WTC11 (cell line): ENCODE results near the gene C17orf78.

Experiments used
- ATF2 ChIP-seq: sonication (generic); formaldehyde crosslinking; IDR thresholded peaks from 2 replicates; pipeline ENCODE4 v1.8.1; 2022; ENCODE audit warnings: low read depth, missing genetic modification reagents, borderline replicate concordance
- CTCF ChIP-seq: fragments of 200-600 bp; IDR thresholded peaks from 2 replicates; pipeline ENCODE4 v1.8.0; 2022; ENCODE audit warnings: antibody characterized with exemption
- ELF4 ChIP-seq: sonication (generic); formaldehyde crosslinking; IDR thresholded peaks from 2 replicates; pipeline ENCODE4 v1.8.1; 2022; ENCODE audit warnings: low read depth, mild to moderate bottlenecking, moderate library complexity, missing genetic modification reagents
- NR1H2 ChIP-seq: sonication (generic); formaldehyde crosslinking; IDR thresholded peaks from 2 replicates; pipeline ENCODE4 v1.9.0; 2021; ENCODE audit warnings: mild to moderate bottlenecking, moderate library complexity, missing genetic modification reagents
- SP1 ChIP-seq: sonication (generic); formaldehyde crosslinking; conservative IDR thresholded peaks from 2 replicates; pipeline ENCODE4 v1.8.1; 2022; ENCODE audit warnings: missing genetic modification reagents
- USF1 ChIP-seq: sonication (generic); formaldehyde crosslinking; IDR thresholded peaks from 2 replicates; pipeline ENCODE4 v1.8.0; 2022; ENCODE audit warnings: mild to moderate bottlenecking, missing genetic modification reagents

- TF ChIP-seq NR1H2 (CRISPR knock-in tag): no peak
- no peak for TF ChIP-seq CTCF
- TF ChIP-seq SP1 (CRISPR knock-in tag): no peak
- no peak for TF ChIP-seq USF1
- no peak for TF ChIP-seq ATF2
- no peak for TF ChIP-seq ELF4 (CRISPR knock-in tag)
Observed at GRCh38 chr17:37340804-37341203, 35.0 kb upstream of the C17orf78 start.
